ENCODE data around the gene OPCML. TPM values are rescaled to one million over a fixed set of nuclear protein-coding genes. Genes with fewer than 3 reads are reported as not detected.

The OPCML gene
- total RNA-seq, 1 experiment from 2014 or later = 0.13 TPM

GRCh38 chr11:132838627-132839026 lies 693.7 kb downstream of the OPCML start:
- ChIA-PET POLR2A (ENCODE audit: low non-redundant PET) (no interaction called here), CTCF (no interaction called here)
- H3K27ac ChIP-seq (ENCODE audit: low read depth, low read length, poor library complexity, severe bottlenecking) = no peak overlapping the region
- intact Hi-C loops (cut with micrococcal nuclease; ENCODE audit: unreplicated experiment) = no loop called here
- H3K4me1 ChIP-seq (ENCODE audit: insufficient read depth, low read length, poor library complexity, severe bottlenecking) = peaks cover 18% of the 10 kb centered on the region
- no peak overlapping the region for H3K4me3 ChIP-seq (ENCODE audit: low read depth, low read length, poor library complexity, severe bottlenecking)
- no peak for TF ChIP-seq EZH2 (IDR thresholded peaks at IDR 0.05; ENCODE audit: borderline replicate concordance, low read depth, low read length, poor library complexity, severe bottlenecking)
- TF ChIP-seq CTCF (conservative IDR thresholded peaks at IDR 0.05; ENCODE audit: low read depth, low read length) = no peak
- no peaks in the 10 kb centered on the region for H3K36me3 ChIP-seq (ENCODE audit: insufficient read depth, low read length, poor library complexity, severe bottlenecking)
- no peaks in the 10 kb centered on the region for H3K9me3 ChIP-seq (ENCODE audit: low read depth, low read length, poor library complexity, severe bottlenecking)
- no TSS peak for BruUV-seq (replicated peaks)
- DNase-seq (ENCODE audit: low spot score) = peak; percentile 76
- H3K27me3 ChIP-seq (replicated peaks; ENCODE audit: insufficient read depth, low read depth, low read length, poor library complexity) = no peaks in the 10 kb centered on the region

GRCh38 chr11:132831272-132831671 lies 701.0 kb downstream of the OPCML start:
- Histone ChIP-seq H3K27ac (ENCODE audit: low read depth, low read length, poor library complexity, severe bottlenecking) (no peak overlapping the region), H3K4me3 (ENCODE audit: low read depth, low read length, poor library complexity, severe bottlenecking) (no peak overlapping the region), H3K9me3 (ENCODE audit: low read depth, low read length, poor library complexity, severe bottlenecking) (peaks cover 4% of the 10 kb centered on the region), H3K27me3 (replicated peaks; ENCODE audit: insufficient read depth, low read depth, low read length, poor library complexity) (peaks cover 44% of the 10 kb centered on the region), H3K4me1 (ENCODE audit: insufficient read depth, low read length, poor library complexity, severe bottlenecking) (no peaks in the 10 kb centered on the region), H3K36me3 (ENCODE audit: insufficient read depth, low read length, poor library complexity, severe bottlenecking) (no peaks in the 10 kb centered on the region)
- DNase-seq (ENCODE audit: low spot score) = no peak
- ChIA-PET CTCF (no interaction called here), POLR2A (ENCODE audit: low non-redundant PET) (no interaction called here)
- no TSS peak for BruUV-seq (replicated peaks)
- intact Hi-C loops (cut with micrococcal nuclease; ENCODE audit: unreplicated experiment) = no loop called here
- TF ChIP-seq EZH2 (IDR thresholded peaks at IDR 0.05; ENCODE audit: borderline replicate concordance, low read depth, low read length, poor library complexity, severe bottlenecking) (no peak), CTCF (conservative IDR thresholded peaks at IDR 0.05; ENCODE audit: low read depth, low read length) (no peak)

GRCh38 chr11:132824642-132825041 lies 707.7 kb downstream of the OPCML start:
- H3K36me3 ChIP-seq (ENCODE audit: insufficient read depth, low read length, poor library complexity, severe bottlenecking) = no peaks in the 10 kb centered on the region
- H3K4me1 ChIP-seq (ENCODE audit: insufficient read depth, low read length, poor library complexity, severe bottlenecking) = no peaks in the 10 kb centered on the region
- H3K27ac ChIP-seq (ENCODE audit: low read depth, low read length, poor library complexity, severe bottlenecking) = no peak overlapping the region
- no peak for TF ChIP-seq EZH2 (IDR thresholded peaks at IDR 0.05; ENCODE audit: borderline replicate concordance, low read depth, low read length, poor library complexity, severe bottlenecking)
- no peak for TF ChIP-seq CTCF (conservative IDR thresholded peaks at IDR 0.05; ENCODE audit: low read depth, low read length)
- ChIA-PET CTCF (no interaction called here), POLR2A (ENCODE audit: low non-redundant PET) (no interaction called here)
- H3K9me3 ChIP-seq (ENCODE audit: low read depth, low read length, poor library complexity, severe bottlenecking) = peaks cover 4% of the 10 kb centered on the region
- intact Hi-C loops (cut with micrococcal nuclease; ENCODE audit: unreplicated experiment) = no loop called here
- H3K4me3 ChIP-seq (ENCODE audit: low read depth, low read length, poor library complexity, severe bottlenecking) = no peak overlapping the region
- no TSS peak for BruUV-seq (replicated peaks)
- no peak for DNase-seq (ENCODE audit: low spot score)
- peaks cover 36% of the 10 kb centered on the region for H3K27me3 ChIP-seq (replicated peaks; ENCODE audit: insufficient read depth, low read depth, low read length, poor library complexity)

Measured in A673 (cell line).